Renal cortical epithelial cell (primary cell): ENCODE results near the gene FSHB. TPM values are rescaled to one million over a fixed set of nuclear protein-coding genes. Genes with fewer than 3 reads are reported as not detected.
"Not testable (repeated sequence)": the region's sequence is repeated elsewhere in the genome, so short reads cannot be mapped to it uniquely, and the experiment has no call there.

Source experiments
- DNase-seq: peaks from one replicate; pipeline ENCODE4 v3.0.0-alpha.2; 2011; ENCODE audit warnings: low read depth
- total RNA-seq: library from RNA; depleted of rRNA; stranded (reverse); fragments of >200 nt; gene quantifications from 2 replicates; pipeline ENCODE4 v1.2.3, GENCODE V29; 2014

The FSHB gene
- not detected in 2 replicates for total RNA-seq

DNA sequence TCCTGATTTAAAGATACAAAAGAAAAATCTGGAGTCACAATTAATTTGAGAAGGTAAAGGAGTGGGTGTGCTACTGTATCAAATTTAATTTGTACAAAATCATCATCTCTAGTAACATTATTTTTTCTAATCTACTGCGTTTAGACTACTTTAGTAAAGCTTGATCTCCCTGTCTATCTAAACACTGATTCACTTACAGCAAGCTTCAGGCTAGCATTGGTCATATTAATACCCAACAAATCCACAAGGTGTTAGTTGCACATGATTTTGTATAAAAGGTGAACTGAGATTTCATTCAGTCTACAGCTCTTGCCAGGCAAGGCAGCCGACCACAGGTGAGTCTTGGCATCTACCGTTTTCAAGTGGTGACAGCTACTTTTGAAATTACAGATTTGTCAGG lies at the start of gene FSHB:
Gene FSHB, plus strand, starts transcription at position 301 of the 400 bp plus-strand sequence. CDS start 889 bp downstream, outside the sequence.
- no peak for DNase-seq

DNA sequence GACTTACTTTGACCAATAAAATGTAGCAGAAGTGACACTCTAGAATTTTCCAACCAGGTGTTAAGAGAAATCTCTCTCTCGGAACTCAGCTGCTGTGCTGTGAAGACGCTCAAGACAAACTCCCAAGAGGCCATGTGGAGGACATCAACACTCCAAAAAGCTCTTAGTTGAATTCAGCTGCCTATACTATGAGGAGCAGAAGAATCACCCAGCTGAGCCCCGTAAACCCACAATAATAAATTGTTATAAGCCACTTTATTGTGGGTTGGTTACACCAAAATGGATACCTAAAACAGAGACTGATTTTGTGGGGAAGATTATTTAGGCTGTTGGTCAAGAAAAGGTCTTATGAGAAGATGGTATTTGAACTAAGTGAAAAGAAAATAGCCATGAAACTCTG lies 44.1 kb upstream of the FSHB start:
- no peak for DNase-seq

DNA sequence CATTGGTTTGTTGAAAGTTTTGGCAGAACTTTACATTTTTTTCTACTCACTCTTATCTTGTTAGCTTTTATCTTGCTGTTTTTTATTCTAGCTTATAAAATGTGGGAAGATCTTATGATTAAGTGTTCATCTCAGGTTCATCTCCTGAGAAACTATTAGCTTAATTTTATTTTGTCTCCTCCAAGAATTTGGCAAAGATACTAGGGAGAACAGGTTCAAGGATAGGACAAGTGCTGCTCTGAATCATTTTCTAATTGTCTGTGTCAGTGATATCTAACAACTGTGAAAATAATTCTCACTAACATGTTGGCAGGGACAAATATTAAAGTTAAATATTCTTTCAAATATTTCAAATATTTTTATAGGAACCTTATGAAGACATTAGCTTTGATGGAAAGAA lies 38.2 kb upstream of the FSHB start:
- DNase-seq = no peak

DNA sequence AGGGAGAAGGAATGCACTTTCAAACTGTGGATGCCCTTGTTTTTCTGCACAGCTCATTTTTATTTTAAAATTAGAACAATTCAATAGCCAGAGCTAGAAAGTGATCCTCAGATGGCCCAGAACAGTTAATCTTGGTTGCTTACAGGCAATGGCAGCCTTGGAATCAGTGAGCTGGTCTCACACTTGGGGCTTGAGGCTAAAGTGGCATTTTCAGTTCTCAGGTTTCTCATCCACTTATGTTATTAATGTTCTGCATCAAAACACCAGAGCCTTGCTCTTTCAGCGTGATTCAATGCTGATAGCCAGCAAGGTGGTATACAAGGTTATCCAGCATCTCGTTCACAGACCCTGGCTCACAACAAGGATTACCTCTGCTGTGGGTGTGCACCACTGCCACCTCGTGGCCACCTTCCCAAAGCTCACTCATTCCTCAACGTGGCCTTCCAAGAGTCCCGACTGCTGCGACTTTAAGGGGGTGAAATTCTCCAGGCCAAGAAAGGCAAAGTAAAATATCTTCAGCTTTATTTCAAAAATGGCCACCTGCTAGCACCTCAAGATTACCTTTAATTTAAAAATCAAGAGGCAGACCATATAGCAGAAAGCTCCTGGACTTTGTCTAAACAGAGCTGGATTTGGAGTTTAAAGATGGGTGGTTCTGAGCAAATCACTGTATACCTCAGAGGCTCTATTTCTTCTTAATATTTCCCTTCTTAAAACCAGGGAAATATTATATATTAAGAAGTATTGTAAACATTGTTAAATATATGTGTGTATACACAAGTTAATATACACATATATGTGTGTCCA lies 34.2 kb upstream of the FSHB start:
- peak; percentile 35 for DNase-seq

DNA sequence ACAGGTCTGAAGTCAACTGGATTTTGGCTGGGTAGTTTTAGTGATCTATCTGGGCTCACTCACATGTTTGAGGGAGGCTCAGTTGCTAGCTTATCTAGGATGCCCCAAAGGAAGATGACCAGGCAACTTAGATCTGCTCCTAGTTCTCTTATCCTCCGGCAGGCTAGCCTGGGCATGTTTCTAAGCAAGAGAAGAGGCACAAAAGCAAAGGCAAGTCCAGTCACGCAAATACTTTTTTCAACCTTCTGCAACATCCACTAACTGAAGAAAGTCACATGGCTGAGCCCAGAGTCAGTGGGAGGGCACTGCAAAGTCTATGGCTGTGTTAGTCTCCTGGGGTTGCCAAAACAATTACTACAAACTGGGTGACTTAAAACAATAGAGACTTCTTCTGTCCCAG lies 32.9 kb upstream of the FSHB start:
- no peak for DNase-seq

DNA sequence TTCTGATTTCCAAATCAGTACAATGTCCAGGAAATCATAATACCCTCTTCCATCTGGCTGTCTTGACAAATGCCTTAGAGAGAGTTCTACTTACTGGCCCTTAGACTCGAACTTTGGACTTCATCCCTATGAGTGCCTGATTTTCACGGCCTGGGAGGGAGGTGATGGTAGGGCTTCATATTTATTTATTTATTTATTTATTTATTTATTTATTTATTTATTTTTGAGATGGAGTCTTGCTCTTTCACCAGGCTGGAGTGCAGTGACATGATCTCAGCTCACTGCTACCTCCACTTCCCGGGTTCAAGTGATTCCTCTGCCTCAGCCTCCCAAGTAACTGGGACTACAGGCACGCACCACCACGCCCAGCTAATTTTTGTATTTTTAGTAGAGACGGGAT lies 27.8 kb upstream of the FSHB start:
- DNase-seq = not testable (repeated sequence)

DNA sequence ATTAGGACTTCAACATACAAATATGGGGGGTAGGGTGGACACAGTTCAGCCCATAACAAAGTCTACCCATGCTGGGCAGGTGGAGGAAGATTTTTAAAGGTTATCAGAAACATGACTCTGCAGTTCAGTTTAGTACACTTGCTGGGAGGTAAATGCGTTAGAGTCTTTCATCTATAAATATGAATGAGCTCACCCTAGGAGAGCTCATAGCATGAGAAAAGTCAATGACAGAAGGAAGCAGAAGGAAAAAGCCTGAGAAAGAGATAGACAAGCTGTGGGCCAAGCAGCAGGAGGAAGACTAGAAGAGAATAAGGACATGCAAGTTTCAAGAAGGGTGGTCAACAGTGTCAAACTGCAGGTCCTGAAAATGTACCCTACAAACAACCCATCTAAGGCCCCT lies 27.0 kb upstream of the FSHB start:
- DNase-seq = no peak

DNA sequence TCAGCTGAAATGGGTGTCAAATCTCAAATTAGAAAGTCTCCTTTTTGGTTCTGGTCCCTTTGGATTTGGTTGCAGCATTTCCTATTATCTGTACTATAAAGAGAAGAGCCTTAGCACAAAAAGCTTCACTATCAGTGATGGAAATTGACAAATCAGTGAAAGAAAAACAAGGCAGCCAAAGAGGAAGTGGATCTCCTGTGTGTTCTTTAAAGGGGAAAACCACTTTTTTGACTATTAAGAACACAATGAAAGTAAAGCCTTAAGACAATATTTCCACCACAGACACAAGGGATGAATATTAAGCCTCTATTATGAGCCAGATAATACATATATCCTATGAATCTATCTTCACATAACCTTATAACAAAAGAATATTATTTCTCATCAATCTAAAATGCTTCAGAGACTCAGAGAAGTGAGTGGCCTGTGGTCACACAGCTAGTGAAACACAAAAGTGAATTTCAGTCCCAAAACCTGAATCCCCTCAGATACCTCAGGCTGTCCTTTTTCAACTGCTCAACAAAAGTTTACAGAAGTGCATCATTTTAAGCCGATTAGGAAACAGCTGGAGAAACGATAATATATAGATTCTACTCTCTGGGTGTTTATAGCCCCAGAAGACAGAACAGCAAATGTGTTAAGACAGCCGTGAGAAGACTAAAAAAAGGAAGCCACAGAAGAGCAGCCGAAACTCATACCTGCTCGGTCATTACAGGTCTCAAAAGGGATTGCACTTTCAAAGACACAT lies 24.4 kb upstream of the FSHB start:
- DNase-seq = no peak

DNA sequence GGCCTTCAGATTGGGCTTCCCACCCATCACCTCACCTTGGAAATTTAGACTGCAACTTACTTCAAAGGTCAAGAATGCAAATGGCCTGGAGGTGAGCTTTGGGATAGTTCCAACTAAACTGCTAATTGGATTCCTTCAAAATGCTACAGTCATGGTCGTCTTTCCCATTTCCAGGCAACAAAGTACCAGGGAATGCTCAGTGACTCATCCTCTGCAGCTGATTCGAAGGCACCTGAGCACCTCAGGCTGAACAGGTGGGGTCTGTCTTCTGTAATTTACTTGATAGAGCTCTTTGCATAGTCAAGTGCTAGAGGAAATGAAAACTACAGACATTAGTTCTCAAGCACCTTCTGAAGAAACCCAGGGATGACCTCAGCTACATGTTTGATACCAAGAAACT lies 20.5 kb upstream of the FSHB start:
- no peak for DNase-seq

DNA sequence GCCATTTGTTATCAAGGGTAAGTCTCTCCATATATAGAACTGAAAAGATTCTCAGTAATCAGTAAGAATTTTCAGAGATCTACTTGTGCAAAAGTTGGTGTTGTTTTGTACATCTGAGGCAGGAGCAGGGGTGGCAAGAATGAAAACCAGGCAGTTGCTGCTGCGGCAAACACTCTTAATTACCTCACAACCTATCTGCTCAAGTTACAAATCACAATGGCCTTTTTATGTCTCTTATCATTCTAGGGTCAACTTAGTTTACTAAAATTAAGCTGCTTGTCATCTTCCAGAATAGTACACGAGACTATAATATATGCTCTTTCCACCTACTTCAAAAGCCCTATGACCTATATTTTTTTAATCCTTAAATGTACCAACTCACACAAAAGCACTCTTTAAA lies 14.3 kb upstream of the FSHB start:
- no peak for DNase-seq

DNA sequence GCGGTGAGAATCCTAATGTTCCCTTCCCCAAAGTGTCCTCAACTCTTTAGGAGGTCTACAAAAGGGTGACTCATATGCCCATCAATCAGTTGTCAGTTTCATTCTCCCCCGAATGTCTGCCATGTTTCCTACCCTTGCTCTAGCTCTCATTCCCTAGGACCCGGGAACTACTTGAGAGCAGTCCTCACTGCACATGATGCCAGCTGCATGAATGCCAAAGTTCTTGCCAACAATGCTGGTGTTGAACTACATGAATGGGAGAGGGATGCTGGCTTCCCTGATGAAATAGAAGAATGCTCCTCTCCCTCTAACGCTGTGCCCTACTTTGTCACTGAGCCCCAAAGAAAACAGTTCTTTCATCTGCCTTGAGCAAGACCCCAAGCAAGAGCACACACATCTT lies 12.5 kb upstream of the FSHB start:
- DNase-seq = no peak

DNA sequence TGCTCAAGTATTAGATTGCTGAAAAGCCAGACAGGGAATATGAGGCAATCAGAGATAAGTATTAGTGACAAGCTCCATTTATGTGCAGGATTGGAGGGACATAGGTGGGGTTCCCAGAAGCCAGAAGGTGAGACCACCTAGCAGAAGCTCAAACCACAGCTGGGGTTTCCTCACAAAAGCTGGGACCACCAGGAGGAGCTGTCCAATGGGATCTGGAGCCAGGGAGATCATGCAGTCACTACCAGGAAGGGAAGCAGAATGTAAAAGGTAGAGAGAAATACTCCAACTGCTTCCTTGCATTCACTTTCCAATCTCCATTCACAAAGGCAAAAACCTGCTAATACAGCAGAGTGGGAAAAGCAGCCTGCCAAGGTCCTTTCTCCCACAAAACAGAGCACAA lies 5.2 kb upstream of the FSHB start:
- no peak for DNase-seq

DNA sequence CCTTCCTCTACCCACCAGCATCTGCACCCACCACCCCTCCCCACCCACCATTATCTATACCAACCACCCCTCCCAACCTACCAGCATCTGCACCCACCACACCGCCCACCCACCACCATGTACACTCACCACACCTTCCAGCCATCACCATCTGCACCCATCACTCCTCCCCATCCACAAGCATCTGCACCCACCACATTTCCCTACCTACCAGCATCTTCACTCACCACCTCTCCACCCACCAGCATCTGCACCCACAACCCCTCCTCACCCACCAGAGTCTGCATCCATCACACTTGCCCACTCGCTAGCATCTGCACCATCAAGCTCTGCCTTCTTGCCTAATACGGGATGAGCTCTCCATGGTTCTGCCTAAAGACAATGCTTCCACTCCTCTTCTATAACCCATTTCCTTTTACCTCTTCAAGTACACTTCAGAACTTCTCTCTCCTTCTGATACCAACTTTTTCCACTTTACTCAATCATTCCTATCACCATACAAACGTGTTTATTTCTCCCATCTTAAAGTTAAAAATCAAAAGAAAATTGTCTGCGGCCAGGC lies 2.4 kb upstream of the FSHB start:
- DNase-seq = no peak

DNA sequence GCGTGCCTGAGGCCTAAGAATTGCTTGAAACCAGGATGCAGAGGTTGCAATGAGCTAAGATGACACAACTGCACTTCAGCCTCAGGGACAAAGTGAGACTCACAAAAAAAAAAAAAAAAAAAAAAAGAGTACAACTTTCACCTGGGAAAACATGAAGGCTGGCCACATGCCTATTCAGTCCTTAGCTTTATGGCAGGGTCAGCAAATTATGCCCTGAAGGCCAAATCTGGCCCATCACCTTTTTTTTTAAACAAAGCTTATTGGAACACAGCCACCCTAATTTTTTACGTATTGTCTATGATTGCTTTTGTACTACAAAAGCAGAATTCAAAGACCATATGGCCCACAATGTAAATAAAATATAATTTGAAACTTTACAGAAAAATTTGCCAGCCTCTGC lies 8.2 kb downstream of the FSHB start:
- DNase-seq = no peak

DNA sequence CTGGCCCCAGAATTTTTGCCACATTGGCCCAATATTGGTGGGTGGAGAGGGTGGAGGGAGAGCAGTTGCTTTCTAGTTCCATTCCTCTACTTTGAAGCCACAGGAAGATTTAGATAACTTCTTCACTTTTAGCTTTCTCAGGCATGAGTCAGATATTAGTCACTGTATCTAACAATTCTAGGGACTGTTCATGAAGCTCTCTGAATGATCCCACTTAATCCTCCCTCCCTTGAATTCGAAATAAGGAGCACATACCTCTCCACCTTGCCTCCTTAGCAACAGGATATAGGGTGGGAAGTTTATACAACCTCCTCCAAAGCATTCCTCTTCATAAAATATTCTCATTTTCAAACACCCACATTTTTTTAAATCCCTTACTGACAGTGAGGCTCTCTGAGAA lies 13.5 kb downstream of the FSHB start:
- DNase-seq = peak; percentile 59

DNA sequence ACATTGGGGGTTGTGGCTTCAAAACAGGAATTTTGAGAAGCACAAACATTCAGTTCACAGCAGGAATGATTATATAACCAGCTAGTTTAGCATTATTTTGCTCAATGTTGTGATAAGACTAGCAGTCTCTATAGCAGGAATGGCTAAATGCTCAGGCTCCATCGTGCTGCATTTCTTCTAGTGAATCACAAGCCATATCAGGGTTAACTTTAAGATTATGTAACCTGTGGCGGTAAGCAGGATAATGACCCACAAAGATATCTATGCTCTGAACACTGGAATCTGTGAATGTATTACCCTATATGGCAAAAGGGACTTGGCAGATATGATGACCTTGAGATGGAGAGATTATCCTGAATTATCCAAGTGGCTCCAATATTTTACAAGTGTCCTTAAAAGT lies 14.8 kb downstream of the FSHB start:
- DNase-seq = no peak

DNA sequence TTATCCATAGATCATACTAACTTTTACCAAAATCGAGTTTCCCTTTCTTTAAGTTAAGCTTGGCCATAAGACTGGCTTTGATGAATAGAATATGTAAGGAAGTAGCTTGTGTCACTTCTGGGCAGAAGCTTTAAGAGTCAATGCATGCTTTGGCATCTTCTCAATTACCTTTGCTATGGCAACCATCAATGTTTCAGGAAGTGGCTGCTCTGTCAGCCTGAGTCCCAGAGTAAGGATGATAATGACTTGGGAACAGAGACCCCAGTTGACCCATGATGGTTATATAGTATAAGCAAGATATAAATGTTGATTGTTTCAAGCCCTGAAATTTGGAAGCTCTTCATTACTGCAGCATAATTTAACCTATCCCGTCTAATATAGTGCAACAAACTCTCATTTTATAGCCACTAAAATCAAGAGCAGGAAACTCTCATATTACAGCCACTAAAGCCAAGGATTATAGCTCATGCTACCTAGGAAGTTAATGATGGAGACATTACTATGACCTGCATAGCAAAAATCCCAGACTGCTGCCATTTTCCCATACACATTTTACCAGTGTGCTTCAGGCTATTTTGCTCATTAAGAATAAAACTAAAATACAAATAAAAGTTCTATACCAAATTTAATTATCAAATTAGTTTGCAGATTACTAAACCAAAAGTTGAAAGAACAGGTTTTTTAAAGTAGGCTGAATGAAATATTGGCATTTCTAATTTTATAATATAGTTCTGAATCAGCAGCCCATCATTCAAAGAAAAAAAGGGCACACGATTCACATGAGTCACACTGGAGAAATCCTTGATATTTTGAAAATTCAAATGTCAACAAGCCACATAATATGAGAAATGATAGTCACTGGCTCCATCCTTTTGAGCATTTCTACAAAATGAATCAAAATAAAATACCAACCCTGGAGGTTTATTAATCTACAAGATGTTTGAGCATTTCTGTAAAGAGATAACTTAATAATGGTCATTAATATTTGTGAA lies 23.8 kb downstream of the FSHB start:
- DNase-seq = no peak

DNA sequence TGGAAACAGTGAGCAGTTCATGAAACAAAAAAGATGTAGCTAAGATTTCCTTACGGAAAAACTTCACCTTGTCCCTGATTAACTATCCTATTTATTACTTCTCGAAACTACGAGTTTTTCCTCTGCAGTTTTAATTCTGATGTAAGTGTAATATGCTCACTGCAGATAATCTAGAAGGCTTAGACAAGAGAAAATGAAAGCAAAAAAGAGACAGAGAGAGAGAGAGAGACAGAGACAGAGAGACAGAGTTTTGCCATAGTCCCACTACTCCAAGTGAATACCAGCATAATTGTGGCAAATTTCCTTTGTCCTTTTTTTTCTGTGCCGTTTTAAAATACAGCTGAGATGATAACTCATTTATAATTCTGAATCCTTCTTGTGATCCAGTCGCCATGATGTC lies 24.8 kb downstream of the FSHB start:
- no peak for DNase-seq

DNA sequence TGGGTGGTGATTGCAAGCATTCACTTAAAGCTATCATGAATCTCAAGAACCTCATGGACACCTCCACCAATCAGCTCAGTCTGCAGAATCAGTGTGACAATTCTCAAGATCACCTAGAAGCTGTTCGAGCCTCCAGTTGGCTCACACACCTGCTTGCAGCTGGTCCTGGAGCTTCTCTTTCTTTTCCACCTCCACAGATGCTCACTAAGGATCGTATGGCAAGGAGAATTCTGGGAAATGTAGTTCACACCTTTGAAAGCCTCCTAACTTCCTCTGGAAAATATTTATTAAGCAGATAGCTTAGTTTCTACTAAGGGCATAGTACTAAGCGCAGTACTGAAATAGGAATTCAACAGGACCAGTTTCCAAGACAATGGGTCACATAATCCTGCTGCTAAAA lies 26.2 kb downstream of the FSHB start:
- DNase-seq = no peak

DNA sequence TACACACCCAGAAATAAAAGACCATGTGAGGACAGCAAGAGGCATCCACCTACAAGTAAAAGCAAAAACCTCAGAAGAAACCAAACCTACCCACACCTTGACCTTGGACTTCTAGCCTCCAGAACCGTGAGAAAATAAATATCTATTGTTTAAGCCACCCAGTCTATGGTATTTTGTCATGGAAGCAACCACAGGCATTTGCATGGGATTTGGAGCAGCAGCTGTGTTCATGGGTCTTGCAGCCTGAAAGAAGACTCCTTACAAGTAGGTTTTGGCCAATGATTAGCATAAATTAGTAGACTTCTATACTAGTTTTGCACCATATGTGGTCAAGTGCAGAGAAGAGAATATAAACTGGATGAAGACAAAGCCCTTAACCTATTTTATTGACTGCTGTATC lies 27.9 kb downstream of the FSHB start:
- DNase-seq = no peak

DNA sequence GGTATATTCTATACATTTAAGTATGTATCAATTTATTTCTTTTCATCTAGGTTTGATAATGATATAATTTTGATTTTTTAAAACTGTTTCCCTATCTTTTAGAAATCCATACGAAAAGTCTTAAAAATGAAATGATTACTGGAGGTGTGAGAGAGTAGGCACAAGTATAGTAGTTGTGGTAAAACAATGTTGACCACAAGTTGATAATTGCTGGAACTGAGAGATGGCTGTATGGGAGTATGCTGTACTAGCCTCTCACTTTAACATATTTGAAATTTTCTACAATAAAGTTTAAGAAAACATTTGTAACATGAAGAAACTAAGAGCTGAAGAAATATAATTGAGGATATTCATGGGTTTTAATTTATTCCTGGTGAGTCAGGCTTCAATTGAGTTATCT lies 30.0 kb downstream of the FSHB start:
- no peak for DNase-seq

DNA sequence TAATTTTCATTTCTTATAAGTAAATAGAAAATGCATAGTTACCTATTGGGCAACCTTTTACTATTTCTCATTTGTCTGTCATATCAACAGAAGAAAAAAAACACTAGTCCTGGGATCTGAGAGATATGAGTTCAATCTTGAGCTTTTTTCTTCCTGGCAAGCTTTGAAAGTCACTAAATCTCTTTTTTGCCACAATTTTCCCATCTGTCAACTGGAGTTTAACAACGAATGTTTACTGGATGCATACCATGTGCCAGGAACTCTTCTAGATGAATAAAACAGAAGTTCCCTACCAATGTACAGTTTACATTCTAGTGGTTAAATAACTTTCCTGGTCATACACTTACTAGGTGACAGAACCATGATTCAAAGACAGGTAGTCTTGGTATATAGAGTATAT lies 31.0 kb downstream of the FSHB start:
- DNase-seq = no peak
